H9 (cell line): Measurements from ENCODE around the gene TSC2. TPM values are rescaled to one million over a fixed set of nuclear protein-coding genes. Genes with fewer than 3 reads are reported as not detected.
"Not testable (repeated sequence)": the region's sequence is repeated elsewhere in the genome, so short reads cannot be mapped to it uniquely, and the experiment has no call there.

ENCODE experiments used
- DNase-seq: peaks from one replicate; pipeline ENCODE4 v3.0.0-alpha.2; 2017
- H2AFZ ChIP-seq: one replicate; pipeline ENCODE4 v1.6.1; 2013; ENCODE audit warnings: mild to moderate bottlenecking, low read length, control low read depth, moderate library complexity
- H2AK5ac ChIP-seq: 2 replicates; pipeline ENCODE4 v1.6.1; 2013; ENCODE audit warnings: low read length, control low read depth, mixed read lengths; ENCODE audit not compliant: insufficient read length
- H2BK120ac ChIP-seq: one replicate; pipeline ENCODE4 v1.6.1; 2013; ENCODE audit warnings: low read depth, mild to moderate bottlenecking, low read length, control low read depth, inconsistent platforms; ENCODE audit not compliant: poor library complexity, severe bottlenecking
- H2BK12ac ChIP-seq: 2 replicates; pipeline ENCODE4 v1.6.1; 2013; ENCODE audit warnings: low read length, control low read depth, mixed read lengths, low read depth; ENCODE audit not compliant: insufficient read length
- H2BK15ac ChIP-seq: 2 replicates; pipeline ENCODE4 v1.6.1; 2013; ENCODE audit warnings: low read depth, low read length, control low read depth
- H2BK20ac ChIP-seq: one replicate; pipeline ENCODE4 v1.6.1; 2013; ENCODE audit warnings: low read depth, mild to moderate bottlenecking, low read length, control low read depth, inconsistent platforms; ENCODE audit not compliant: poor library complexity, severe bottlenecking
- H2BK5ac ChIP-seq: 2 replicates; pipeline ENCODE4 v1.6.1; 2013; ENCODE audit warnings: low read length, control low read depth, mixed read lengths; ENCODE audit not compliant: insufficient read length
- H3K14ac ChIP-seq: 2 replicates; pipeline ENCODE4 v1.6.1; 2013; ENCODE audit warnings: low read length, control low read depth; ENCODE audit not compliant: insufficient read depth
- H3K18ac ChIP-seq: 2 replicates; pipeline ENCODE4 v1.6.1; 2013; ENCODE audit warnings: low read depth, mild to moderate bottlenecking, mixed read lengths, low read length, control low read depth; ENCODE audit not compliant: insufficient read length
- H3K23ac ChIP-seq: 2 replicates; pipeline ENCODE4 v1.6.1; 2013; ENCODE audit warnings: low read length, control low read depth, mixed read lengths, low read depth; ENCODE audit not compliant: insufficient read length
- H3K23me2 ChIP-seq: 2 replicates; pipeline ENCODE4 v1.6.1; 2013; ENCODE audit warnings: low read depth, mild to moderate bottlenecking, mixed read lengths, low read length, control low read depth; ENCODE audit not compliant: insufficient read length, poor library complexity, severe bottlenecking
- H3K27ac ChIP-seq: 2 replicates; pipeline ENCODE4 v1.5.1; 2013; ENCODE audit warnings: low read length, control low read depth, mixed read lengths, low read depth; ENCODE audit not compliant: insufficient read length
- H3K27me3 ChIP-seq: 2 replicates; pipeline ENCODE4 v1.6.1; 2013; ENCODE audit warnings: low read length, control low read depth, inconsistent platforms; ENCODE audit not compliant: insufficient read depth
- H3K4ac ChIP-seq: 2 replicates; pipeline ENCODE4 v1.6.1; 2013; ENCODE audit warnings: low read depth, mild to moderate bottlenecking, control low read depth, inconsistent platforms, low read length, moderate library complexity
- H3K4me1 ChIP-seq: 2 replicates; pipeline ENCODE4 v1.6.1; 2013; ENCODE audit warnings: low read length, control low read depth, inconsistent platforms; ENCODE audit not compliant: insufficient read depth
- H3K4me2 ChIP-seq: 2 replicates; pipeline ENCODE4 v1.6.1; 2013; ENCODE audit warnings: low read length, control low read depth, mixed read lengths; ENCODE audit not compliant: insufficient read length, insufficient read depth
- H3K56ac ChIP-seq: 2 replicates; pipeline ENCODE4 v1.6.1; 2013; ENCODE audit warnings: low read depth, mild to moderate bottlenecking, mixed read lengths, low read length, control low read depth; ENCODE audit not compliant: insufficient read length
- H3K79me1 ChIP-seq: 2 replicates; pipeline ENCODE4 v1.6.1; 2013; ENCODE audit warnings: low read depth, mild to moderate bottlenecking, moderate library complexity, low read length, control low read depth, inconsistent platforms; ENCODE audit not compliant: insufficient read depth, poor library complexity, severe bottlenecking
- H3K79me2 ChIP-seq: 2 replicates; pipeline ENCODE4 v1.6.1; 2013; ENCODE audit warnings: low read length, control low read depth, inconsistent platforms; ENCODE audit not compliant: insufficient read depth
- H3K9ac ChIP-seq: 2 replicates; pipeline ENCODE4 v1.6.1; 2013; ENCODE audit warnings: low read length, control low read depth, mixed read lengths; ENCODE audit not compliant: insufficient read length; ENCODE audit errors: extremely low read depth
- H3K9me3 ChIP-seq: one replicate; pipeline ENCODE4 v1.6.1; 2013; ENCODE audit warnings: low read depth, low read length, inconsistent platforms; ENCODE audit not compliant: control insufficient read depth
- H3T11ph ChIP-seq: one replicate; pipeline ENCODE4 v1.6.1; 2013; ENCODE audit warnings: mild to moderate bottlenecking, low read length, control low read depth, inconsistent platforms
- H4K20me1 ChIP-seq: one replicate; pipeline ENCODE4 v1.6.1; 2013; ENCODE audit not compliant: control insufficient read depth, insufficient read length, insufficient read depth
- H4K5ac ChIP-seq: 2 replicates; pipeline ENCODE4 v1.6.1; 2013; ENCODE audit warnings: low read depth, mild to moderate bottlenecking, mixed read lengths, low read length, control low read depth; ENCODE audit not compliant: insufficient read length
- H4K8ac ChIP-seq: replicated peaks from 2 replicates; pipeline ENCODE4 v1.6.1; 2013; ENCODE audit warnings: low read length, control low read depth, mixed read lengths, low read depth; ENCODE audit not compliant: insufficient read length
- H4K91ac ChIP-seq: 2 replicates; pipeline ENCODE4 v1.6.1; 2013; ENCODE audit warnings: low read depth, mild to moderate bottlenecking, moderate library complexity, mixed read lengths, low read length, control low read depth; ENCODE audit not compliant: insufficient read length
- H3K27ac Mint-ChIP-seq, 3 experiments: 2 replicates in 2 of 3; 3 replicates in 1 of 3; pipeline ENCODE4 v1.8.0; 2020 to 2021; ENCODE audit warnings: mixed read lengths in 3 of 3, mild to moderate bottlenecking in 1 of 3, moderate library complexity in 1 of 3
- H3K27me3 Mint-ChIP-seq: 2 replicates; pipeline ENCODE4 v1.8.0; 2021; ENCODE audit warnings: low read depth, mild to moderate bottlenecking, moderate library complexity, mixed read lengths
- H3K36me3 Mint-ChIP-seq, 3 experiments: 2 replicates in 2 of 3; 3 replicates in 1 of 3; pipeline ENCODE4 v1.8.0; 2020 to 2021; ENCODE audit warnings: low read depth in 3 of 3, mixed read lengths in 3 of 3; ENCODE audit not compliant: insufficient read depth in 1 of 3
- H3K4me1 Mint-ChIP-seq, 2 experiments: 2 replicates each; pipeline ENCODE4 v1.8.0; 2020; ENCODE audit warnings: mixed read lengths in 2 of 2
- H3K4me3 Mint-ChIP-seq, 2 experiments: 2 replicates in 1 of 2; 3 replicates in 1 of 2; pipeline ENCODE4 v1.8.0; 2020 to 2021; ENCODE audit warnings: mild to moderate bottlenecking in 2 of 2, mixed read lengths in 2 of 2, moderate library complexity in 1 of 2
- H3K9me3 Mint-ChIP-seq, 2 experiments: 2 replicates in 1 of 2; 3 replicates in 1 of 2; pipeline ENCODE4 v1.8.0; 2020; ENCODE audit warnings: mild to moderate bottlenecking in 2 of 2, mixed read lengths in 2 of 2, moderate library complexity in 1 of 2
- WGBS: extraction: QIAGEN DNeasy Blood & Tissue Kit; methylation state at CpG from one replicate; pipeline ENCODE4 v1.1.7; 2013; ENCODE audit warnings: missing lambda C conversion rate, low lambda C conversion rate, mixed read lengths; ENCODE audit not compliant: insufficient read length; ENCODE audit errors: extremely low coverage; 5-methylcytosine and 5-hydroxymethylcytosine counted together
- total RNA-seq: library from RNA; stranded (reverse); gene quantifications from 2 replicates; pipeline ENCODE4 v1.2.1, GENCODE V29; 2021
- TF ChIP-seq, protein P1 (sequence below): fragments of 200-600 bp; sonication (generic); conservative IDR thresholded peaks from 3 replicates; pipeline ENCODE4 v1.8.0; 2021; ENCODE audit warnings: antibody characterized with exemption, mild to moderate bottlenecking

The TSC2 gene
- total RNA-seq, 1 experiment from 2014 or later: 122 TPM

DNA sequence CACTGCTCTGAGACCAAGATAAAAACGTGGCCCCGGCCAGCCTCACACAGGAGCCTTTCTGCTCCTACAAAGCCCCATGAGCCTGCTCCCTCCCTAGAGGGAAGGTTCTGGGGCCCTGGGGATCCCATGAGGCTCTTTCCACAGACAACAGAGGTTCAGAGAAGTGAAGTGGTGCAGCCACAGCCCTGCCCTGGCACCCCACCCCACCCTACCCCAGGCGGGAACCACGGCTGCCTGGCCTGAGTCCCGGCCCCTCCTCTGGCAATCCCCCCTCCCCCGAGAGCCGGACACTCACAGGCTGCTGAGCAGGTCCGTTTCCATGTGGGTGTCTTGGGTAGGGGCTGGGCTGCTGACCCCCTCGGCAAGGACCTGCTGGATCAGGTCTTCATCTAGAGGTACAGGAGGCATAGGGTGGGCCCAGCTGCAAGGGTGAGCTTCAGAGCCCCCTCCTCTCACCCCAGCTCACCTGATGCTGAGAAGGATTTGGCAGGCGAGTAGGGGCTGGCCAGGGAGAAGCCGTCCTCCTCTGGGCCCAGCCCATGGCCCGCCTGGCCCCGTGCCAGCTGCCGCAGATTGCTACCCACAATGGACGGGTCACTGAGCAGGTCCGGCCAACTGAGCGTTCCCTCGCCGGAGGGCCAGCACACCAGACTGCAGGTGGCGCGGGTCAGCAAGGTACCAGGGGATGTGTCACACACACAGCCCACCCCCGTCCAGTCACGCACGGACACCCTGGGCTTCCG lies 49.2 kb downstream of the TSC2 start:
- DNase-seq: no peak
- Histone ChIP-seq H2AK5ac (no peak overlapping the region), H3K23me2 (no peaks in the 10 kb centered on the region), H4K5ac (no peak overlapping the region), H3K4ac (no peak overlapping the region), H2BK20ac (no peak overlapping the region), H3K9ac (no peak overlapping the region), H3K27me3 (no peaks in the 10 kb centered on the region), H3K14ac (no peak overlapping the region), H4K20me1 (no peaks in the 10 kb centered on the region), H3K79me2 (no peaks in the 10 kb centered on the region), H3K23ac (no peak overlapping the region), H3T11ph (no peak overlapping the region), H4K8ac (no peak overlapping the region), H3K4me2 (no peak overlapping the region), H3K9me3 (no peaks in the 10 kb centered on the region), H2BK12ac (no peak overlapping the region), H2BK120ac (no peak overlapping the region), H3K56ac (no peak overlapping the region), H2BK5ac (no peak overlapping the region), H3K18ac (no peak overlapping the region), H2BK15ac (no peak overlapping the region), H3K79me1 (no peaks in the 10 kb centered on the region), H4K91ac (no peak overlapping the region), H2AFZ (no peak overlapping the region), H3K4me1 (no peaks in the 10 kb centered on the region), H3K27ac (no peak overlapping the region)
- Mint-ChIP-seq H3K36me3 (peaks cover 5 to 26% (median 19%) of the 10 kb centered on the region in 3 experiments; a peak in 6 of 7 replicates), H3K4me3 (no peak overlapping the region), H3K27me3 (no peaks in the 10 kb centered on the region), H3K9me3 (no peaks in the 10 kb centered on the region), H3K27ac (no peak overlapping the region), H3K4me1 (no peaks in the 10 kb centered on the region)
- TF ChIP-seq, protein P1, sequence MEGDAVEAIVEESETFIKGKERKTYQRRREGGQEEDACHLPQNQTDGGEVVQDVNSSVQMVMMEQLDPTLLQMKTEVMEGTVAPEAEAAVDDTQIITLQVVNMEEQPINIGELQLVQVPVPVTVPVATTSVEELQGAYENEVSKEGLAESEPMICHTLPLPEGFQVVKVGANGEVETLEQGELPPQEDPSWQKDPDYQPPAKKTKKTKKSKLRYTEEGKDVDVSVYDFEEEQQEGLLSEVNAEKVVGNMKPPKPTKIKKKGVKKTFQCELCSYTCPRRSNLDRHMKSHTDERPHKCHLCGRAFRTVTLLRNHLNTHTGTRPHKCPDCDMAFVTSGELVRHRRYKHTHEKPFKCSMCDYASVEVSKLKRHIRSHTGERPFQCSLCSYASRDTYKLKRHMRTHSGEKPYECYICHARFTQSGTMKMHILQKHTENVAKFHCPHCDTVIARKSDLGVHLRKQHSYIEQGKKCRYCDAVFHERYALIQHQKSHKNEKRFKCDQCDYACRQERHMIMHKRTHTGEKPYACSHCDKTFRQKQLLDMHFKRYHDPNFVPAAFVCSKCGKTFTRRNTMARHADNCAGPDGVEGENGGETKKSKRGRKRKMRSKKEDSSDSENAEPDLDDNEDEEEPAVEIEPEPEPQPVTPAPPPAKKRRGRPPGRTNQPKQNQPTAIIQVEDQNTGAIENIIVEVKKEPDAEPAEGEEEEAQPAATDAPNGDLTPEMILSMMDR: no peak
- WGBS: no CpG with 5 or more reads among the region's 25 CpGs

DNA sequence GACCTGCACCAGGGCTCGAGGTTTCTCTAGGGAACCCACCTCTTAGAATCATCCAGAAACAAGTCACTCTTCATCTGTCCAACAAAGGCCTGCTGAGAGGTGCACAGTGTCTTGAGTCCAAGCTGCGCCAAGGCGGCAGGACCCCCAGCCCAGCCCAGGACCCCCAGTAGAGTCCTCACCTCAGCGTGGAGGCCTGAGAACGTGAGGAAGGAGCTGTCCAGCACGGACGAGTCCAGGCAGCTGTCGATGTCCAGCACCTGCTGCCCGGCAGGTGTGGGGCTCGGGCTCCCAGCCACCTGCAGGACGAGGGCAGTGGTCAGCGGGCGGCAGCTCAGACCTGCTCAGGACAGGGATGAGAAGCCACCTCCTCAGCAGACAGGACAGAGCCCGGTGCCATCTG lies 49.9 kb downstream of the TSC2 start:
- not testable (repeated sequence) for H3K27me3 Mint-ChIP-seq, H4K91ac ChIP-seq, H3K56ac ChIP-seq, H3K18ac ChIP-seq, H3K4me1 ChIP-seq, H4K5ac ChIP-seq, H3K79me1 ChIP-seq, H3K27me3 ChIP-seq, H3K79me2 ChIP-seq, H3K9ac ChIP-seq, H3K23me2 ChIP-seq, DNase-seq, H2BK120ac ChIP-seq, H3K27ac ChIP-seq, H3K27ac Mint-ChIP-seq, H3K23ac ChIP-seq, H3K4me3 Mint-ChIP-seq, H2BK15ac ChIP-seq, H4K20me1 ChIP-seq, H3K4me1 Mint-ChIP-seq, H2BK12ac ChIP-seq, H2BK20ac ChIP-seq, H2AK5ac ChIP-seq, H3K4me2 ChIP-seq, H3K9me3 Mint-ChIP-seq, H3K14ac ChIP-seq, H4K8ac ChIP-seq, H3T11ph ChIP-seq, H3K9me3 ChIP-seq, H2AFZ ChIP-seq, H3K4ac ChIP-seq, H2BK5ac ChIP-seq
- no CpG with 5 or more reads among the region's 14 CpGs for WGBS
- H3K36me3 Mint-ChIP-seq: peaks cover 5 to 29% (median 19%) of the 10 kb centered on the region in 3 experiments; a peak in 6 of 7 replicates
